Fibroblast of lung (primary cell): ENCODE data around the gene CSTA. TPM values are rescaled to one million over a fixed set of nuclear protein-coding genes. Genes with fewer than 3 reads are reported as not detected.

ENCODE experiments used
- DNase-seq, 2 donors: peaks; one replicate each; pipeline versions ENCODE4 v3.0.0 to v3.0.0-alpha.2; 2010; ENCODE audit warnings: low read depth in 2 of 2
- H2AFZ ChIP-seq: 2 replicates; pipeline ENCODE4 v1.5.1; 2012; ENCODE audit warnings: low read length, control low read depth, inconsistent platforms
- H3K27ac ChIP-seq: 2 replicates; pipeline ENCODE4 v1.5.1; 2011; ENCODE audit warnings: low read length, control low read depth; ENCODE audit not compliant: insufficient read depth
- H3K27me3 ChIP-seq: 2 replicates; pipeline ENCODE4 v1.5.1; 2011; ENCODE audit warnings: mild to moderate bottlenecking, low read length; ENCODE audit not compliant: control insufficient read depth, insufficient read depth
- H3K36me3 ChIP-seq: 2 replicates; pipeline ENCODE4 v1.5.1; 2011; ENCODE audit warnings: low read length; ENCODE audit not compliant: control insufficient read depth, insufficient read depth
- H3K4me1 ChIP-seq: 2 replicates; pipeline ENCODE4 v1.5.1; 2011; ENCODE audit warnings: low read length; ENCODE audit not compliant: control insufficient read depth, insufficient read depth; ENCODE audit errors: extremely low read depth
- H3K4me2 ChIP-seq: 2 replicates; pipeline ENCODE4 v1.5.1; 2011; ENCODE audit warnings: low read length, control low read depth; ENCODE audit not compliant: insufficient read depth; ENCODE audit errors: extremely low read depth
- H3K4me3 ChIP-seq, 4 experiments: fragments of 200-600 bp in 1 of 4; sonication (generic) in 1 of 4; replicated peaks in 1 of 4; 2 replicates each; pipeline ENCODE4 v1.5.1; 2011 to 2016; ENCODE audit warnings: low read length in 4 of 4, low read depth in 3 of 4, mild to moderate bottlenecking in 3 of 4, control low read depth in 2 of 4, inconsistent platforms in 1 of 4, mixed read lengths in 1 of 4; ENCODE audit not compliant: insufficient read depth in 1 of 4; ENCODE audit errors: control extremely low read depth in 1 of 4
- H3K79me2 ChIP-seq: 2 replicates; pipeline ENCODE4 v1.5.1; 2012; ENCODE audit warnings: mild to moderate bottlenecking, low read length, inconsistent platforms; ENCODE audit not compliant: control insufficient read depth, insufficient read depth
- H3K9ac ChIP-seq: 2 replicates; pipeline ENCODE4 v1.5.1; 2011; ENCODE audit warnings: mild to moderate bottlenecking, low read length, control low read depth; ENCODE audit not compliant: insufficient read depth
- H3K9me3 ChIP-seq: 2 replicates; pipeline ENCODE4 v1.5.1; 2012; ENCODE audit warnings: low read depth, low read length; ENCODE audit not compliant: control insufficient read depth, insufficient read depth
- H4K20me1 ChIP-seq: 2 replicates; pipeline ENCODE4 v1.5.1; 2011; ENCODE audit warnings: low read length; ENCODE audit not compliant: control insufficient read depth, insufficient read depth; ENCODE audit errors: extremely low read depth
- EZH2 ChIP-seq: IDR thresholded peaks from 2 replicates; pipeline ENCODE4 v1.5.1; 2012; ENCODE audit warnings: low read length, control low read depth, mild to moderate bottlenecking; ENCODE audit errors: missing control alignments
- polyA plus RNA-seq, 2 donors: library from polyadenylated mRNA; depleted of rRNA in 1 of 2; stranded (reverse) in 1 of 2; unstranded in 1 of 2; fragments of >200 nt; gene quantifications; 2 replicates each; pipeline ENCODE4 v1.2.1, GENCODE V29; 2011 to 2012; ENCODE audit warnings: missing spikeins in 1 of 2
- total RNA-seq: library from RNA; depleted of rRNA; stranded (reverse); fragments of >200 nt; gene quantifications from 2 replicates; pipeline ENCODE4 v1.2.1, GENCODE V29; 2014
- TF ChIP-seq, protein P1 (sequence below), 2 donors: IDR thresholded peaks in 1 of 2; conservative IDR thresholded peaks in 1 of 2; 1 replicate in 1 of 2; 2 replicates in 1 of 2; pipeline ENCODE4 v1.5.1; 2011 to 2012; ENCODE audit warnings: low read length in 2 of 2, control low read depth in 1 of 2, inconsistent platforms in 1 of 2, low read depth in 1 of 2, mild to moderate bottlenecking in 1 of 2

CSTA gene
- total and polyA plus RNA-seq, 2 donors (not counting 1 experiment from before 2014, with no cell fraction given): 0.61 to 7.9 TPM

DNA sequence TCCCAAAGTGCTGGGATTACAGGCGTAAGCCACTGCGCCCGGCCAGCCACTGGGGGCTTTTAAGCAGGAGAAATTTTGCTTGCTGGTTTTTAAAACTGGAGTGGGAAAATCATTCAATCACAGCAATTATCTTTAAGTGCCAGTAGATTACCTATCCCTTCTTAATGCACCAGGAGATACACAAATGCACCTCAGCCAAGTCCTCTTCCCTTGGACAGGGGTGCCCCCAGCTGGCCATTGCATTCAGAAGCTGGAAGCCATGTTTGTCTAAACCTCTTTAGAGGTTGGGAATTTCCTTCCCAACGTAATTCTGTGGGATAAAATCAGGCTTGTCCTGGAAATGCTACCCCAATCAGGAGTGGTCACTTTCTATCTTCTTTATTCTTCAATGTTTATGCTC, 31.4 kb downstream of the CSTA start:
- H3K4me2 ChIP-seq: no peak overlapping the region
- H3K4me1 ChIP-seq: no peaks in the 10 kb centered on the region
- no peaks in the 10 kb centered on the region for H3K9me3 ChIP-seq
- peak; percentile 18 to 30 for DNase-seq
- H3K79me2 ChIP-seq: no peaks in the 10 kb centered on the region
- no peak overlapping the region for H3K27ac ChIP-seq
- TF ChIP-seq, protein P1, sequence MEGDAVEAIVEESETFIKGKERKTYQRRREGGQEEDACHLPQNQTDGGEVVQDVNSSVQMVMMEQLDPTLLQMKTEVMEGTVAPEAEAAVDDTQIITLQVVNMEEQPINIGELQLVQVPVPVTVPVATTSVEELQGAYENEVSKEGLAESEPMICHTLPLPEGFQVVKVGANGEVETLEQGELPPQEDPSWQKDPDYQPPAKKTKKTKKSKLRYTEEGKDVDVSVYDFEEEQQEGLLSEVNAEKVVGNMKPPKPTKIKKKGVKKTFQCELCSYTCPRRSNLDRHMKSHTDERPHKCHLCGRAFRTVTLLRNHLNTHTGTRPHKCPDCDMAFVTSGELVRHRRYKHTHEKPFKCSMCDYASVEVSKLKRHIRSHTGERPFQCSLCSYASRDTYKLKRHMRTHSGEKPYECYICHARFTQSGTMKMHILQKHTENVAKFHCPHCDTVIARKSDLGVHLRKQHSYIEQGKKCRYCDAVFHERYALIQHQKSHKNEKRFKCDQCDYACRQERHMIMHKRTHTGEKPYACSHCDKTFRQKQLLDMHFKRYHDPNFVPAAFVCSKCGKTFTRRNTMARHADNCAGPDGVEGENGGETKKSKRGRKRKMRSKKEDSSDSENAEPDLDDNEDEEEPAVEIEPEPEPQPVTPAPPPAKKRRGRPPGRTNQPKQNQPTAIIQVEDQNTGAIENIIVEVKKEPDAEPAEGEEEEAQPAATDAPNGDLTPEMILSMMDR (conservative IDR thresholded peaks at IDR 0.05 in 1 of 2, IDR thresholded peaks at IDR 0.05 in 1 of 2; ENCODE audit: low read depth in 1 of 2, low read length in 2 of 2): peak; percentile 31 to 43
- TF ChIP-seq EZH2: no peak
- H2AFZ ChIP-seq: no peak overlapping the region
- H3K36me3 ChIP-seq: no peaks in the 10 kb centered on the region
- no peak overlapping the region for H3K9ac ChIP-seq
- no peaks in the 10 kb centered on the region for H4K20me1 ChIP-seq
- H3K4me3 ChIP-seq: no peak overlapping the region
- H3K27me3 ChIP-seq: no peaks in the 10 kb centered on the region

DNA sequence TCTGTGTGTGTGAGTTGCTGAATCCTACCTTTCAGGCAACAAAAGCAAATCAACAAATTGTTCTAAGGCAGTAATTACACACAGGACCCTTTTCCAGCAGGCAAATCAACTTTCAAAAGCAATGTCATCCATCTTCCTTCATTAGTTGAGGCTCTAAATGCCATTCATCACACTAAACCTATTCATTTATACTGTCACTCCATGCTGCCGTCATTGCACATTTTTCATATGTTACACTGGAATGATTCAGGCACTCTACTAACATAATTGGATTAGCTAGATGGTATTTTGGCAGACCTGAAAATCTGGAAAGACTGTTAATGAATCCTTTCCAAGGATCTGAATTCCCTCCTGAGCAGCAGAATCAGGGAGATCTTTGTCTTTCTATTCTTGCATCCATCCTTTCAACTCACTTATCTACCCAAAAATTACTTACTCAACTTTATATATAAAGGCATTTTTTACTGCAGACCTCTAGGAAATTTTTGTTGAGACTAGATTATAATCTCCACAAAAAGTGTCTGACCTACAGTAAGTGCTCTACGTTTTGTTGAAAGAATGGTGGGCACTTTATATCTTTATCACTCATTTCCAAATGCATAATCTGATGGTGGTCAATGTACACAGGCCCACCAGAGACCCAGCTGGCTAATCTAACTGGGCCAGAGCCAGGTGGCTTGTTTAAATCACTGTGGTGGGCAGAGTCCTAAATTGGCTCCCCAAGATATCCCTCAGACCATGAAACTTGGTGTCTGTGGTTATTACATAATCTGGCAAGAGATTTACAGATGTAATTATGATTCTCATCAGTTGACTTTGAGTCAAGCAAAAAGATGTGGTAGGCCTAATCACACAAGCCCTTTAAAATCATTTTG, 33.0 kb downstream of the CSTA start:
- H3K4me1 ChIP-seq: no peaks in the 10 kb centered on the region
- no peak overlapping the region for H3K4me3 ChIP-seq
- H3K27ac ChIP-seq: no peak overlapping the region
- no peak overlapping the region for H2AFZ ChIP-seq
- no peaks in the 10 kb centered on the region for H3K9me3 ChIP-seq
- H3K9ac ChIP-seq: no peak overlapping the region
- H4K20me1 ChIP-seq: no peaks in the 10 kb centered on the region
- no peaks in the 10 kb centered on the region for H3K36me3 ChIP-seq
- H3K27me3 ChIP-seq: no peaks in the 10 kb centered on the region
- DNase-seq: peak in 1 of 2 donors; percentile 21
- H3K4me2 ChIP-seq: no peak overlapping the region
- no peak for TF ChIP-seq EZH2
- TF ChIP-seq, protein P1 (conservative IDR thresholded peaks at IDR 0.05 in 1 of 2, IDR thresholded peaks at IDR 0.05 in 1 of 2; ENCODE audit: low read depth in 1 of 2, low read length in 2 of 2): no peak
- H3K79me2 ChIP-seq: no peaks in the 10 kb centered on the region

DNA sequence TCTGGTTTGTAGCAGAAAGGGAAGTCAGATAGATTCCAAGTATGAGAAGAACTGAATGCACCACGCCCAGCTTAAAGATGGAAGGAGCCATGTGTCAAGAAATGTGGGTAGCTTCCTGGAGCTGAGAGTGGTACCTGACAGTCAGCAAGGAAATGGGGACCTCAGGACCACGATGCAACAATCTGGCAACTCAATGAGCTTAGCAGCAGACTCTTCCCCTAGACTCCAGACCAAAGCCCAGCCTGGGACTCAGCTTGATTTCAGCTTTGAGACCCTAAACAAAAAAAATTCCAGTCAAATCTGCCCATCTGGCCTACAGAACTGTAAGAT, 33.6 kb downstream of the CSTA start:
- no peak overlapping the region for H2AFZ ChIP-seq
- no peak overlapping the region for H3K4me2 ChIP-seq
- H3K4me1 ChIP-seq: no peaks in the 10 kb centered on the region
- no peak for TF ChIP-seq EZH2
- TF ChIP-seq, protein P1 (conservative IDR thresholded peaks at IDR 0.05 in 1 of 2, IDR thresholded peaks at IDR 0.05 in 1 of 2; ENCODE audit: low read depth in 1 of 2, low read length in 2 of 2): no peak
- no peaks in the 10 kb centered on the region for H3K27me3 ChIP-seq
- no peak for DNase-seq
- H3K9me3 ChIP-seq: no peaks in the 10 kb centered on the region
- H3K4me3 ChIP-seq: no peak overlapping the region
- no peak overlapping the region for H3K27ac ChIP-seq
- H3K36me3 ChIP-seq: no peaks in the 10 kb centered on the region
- H3K9ac ChIP-seq: no peak overlapping the region
- H4K20me1 ChIP-seq: no peaks in the 10 kb centered on the region
- H3K79me2 ChIP-seq: no peaks in the 10 kb centered on the region
